GM23338 (cell line): ENCODE measurements around the gene DHRS2. TPM values are rescaled to one million over a fixed set of nuclear protein-coding genes. Genes with fewer than 3 reads are reported as not detected.

Source experiments
- ATAC-seq: fragments of 200-7000 bp; cut with Tn5 transposase; 3 replicates; pipeline ENCODE4 v1.9.1; 2020
- DNase-seq: peaks from one replicate; pipeline ENCODE4 v3.0.0-alpha.2; 2015; ENCODE audit warnings: low spot score
- H2AFZ ChIP-seq: fragments of 200-600 bp; sonication (generic); 2 replicates; pipeline ENCODE4 v1.8.0; 2016; ENCODE audit warnings: antibody characterized with exemption, mild to moderate bottlenecking, moderate library complexity
- H3F3A ChIP-seq: fragments of 200-600 bp; sonication (generic); replicated peaks from 2 replicates; pipeline ENCODE4 v1.8.0; 2017; ENCODE audit warnings: antibody characterized with exemption, mixed run types, low read depth
- H3K27ac ChIP-seq: fragments of 200-600 bp; sonication (generic); 2 replicates; pipeline ENCODE4 v1.6.1; 2016; ENCODE audit warnings: low read depth
- H3K27me3 ChIP-seq: fragments of 200-600 bp; sonication (generic); 2 replicates; pipeline ENCODE4 v1.8.0; 2016; ENCODE audit warnings: mild to moderate bottlenecking, mixed run types, moderate library complexity; ENCODE audit not compliant: insufficient read depth
- H3K36me3 ChIP-seq: fragments of 200-600 bp; sonication (generic); 2 replicates; pipeline ENCODE4 v1.8.0; 2016; ENCODE audit warnings: mild to moderate bottlenecking; ENCODE audit not compliant: insufficient read depth
- H3K4me1 ChIP-seq: fragments of 200-600 bp; sonication (generic); 2 replicates; pipeline ENCODE4 v1.8.0; 2016; ENCODE audit warnings: mild to moderate bottlenecking, moderate library complexity; ENCODE audit not compliant: insufficient read depth
- H3K4me2 ChIP-seq: fragments of 200-600 bp; sonication (generic); 2 replicates; pipeline ENCODE4 v1.7.1; 2017; ENCODE audit warnings: mixed run types
- H3K4me3 ChIP-seq: fragments of 200-600 bp; sonication (generic); 2 replicates; pipeline ENCODE4 v1.6.1; 2016; ENCODE audit warnings: mixed run types
- H3K79me2 ChIP-seq: fragments of 200-600 bp; sonication (generic); replicated peaks from 2 replicates; pipeline ENCODE4 v1.8.0; 2017; ENCODE audit warnings: mild to moderate bottlenecking; ENCODE audit not compliant: insufficient read depth
- H3K9me2 ChIP-seq: fragments of 200-600 bp; sonication (generic); 2 replicates; pipeline ENCODE4 v1.8.0; 2017; ENCODE audit not compliant: insufficient read depth
- H4K20me1 ChIP-seq: fragments of 200-600 bp; sonication (generic); replicated peaks from 2 replicates; pipeline ENCODE4 v1.8.0; 2017; ENCODE audit warnings: mild to moderate bottlenecking; ENCODE audit not compliant: insufficient read depth
- H3K27ac Mint-ChIP-seq: 2 replicates; pipeline ENCODE4 v1.8.0; 2020; ENCODE audit warnings: inconsistent platforms, mild to moderate bottlenecking, moderate library complexity, mixed read lengths
- H3K27me3 Mint-ChIP-seq: 3 replicates; pipeline ENCODE4 v1.8.0; 2022; ENCODE audit warnings: low read depth, mild to moderate bottlenecking, moderate library complexity, mixed read lengths, inconsistent platforms; ENCODE audit not compliant: insufficient read depth, poor library complexity
- H3K36me3 Mint-ChIP-seq: 3 replicates; pipeline ENCODE4 v1.8.0; 2021; ENCODE audit warnings: low read depth, mild to moderate bottlenecking, inconsistent platforms, moderate library complexity, mixed read lengths
- H3K4me1 Mint-ChIP-seq: 3 replicates; pipeline ENCODE4 v1.8.0; 2020; ENCODE audit warnings: mild to moderate bottlenecking, inconsistent platforms, mixed read lengths
- H3K4me3 Mint-ChIP-seq: 3 replicates; pipeline ENCODE4 v1.8.0; 2021; ENCODE audit warnings: moderate library complexity, mild to moderate bottlenecking, inconsistent platforms, mixed read lengths
- H3K9me3 Mint-ChIP-seq: 3 replicates; pipeline ENCODE4 v1.8.0; 2020; ENCODE audit warnings: moderate library complexity, mild to moderate bottlenecking, inconsistent platforms, mixed read lengths
- CREB1 ChIP-seq: fragments of 250-450 bp; sonication (Bioruptor Pico); IDR thresholded peaks from 2 replicates; pipeline ENCODE4 v1.5.0; 2020; ENCODE audit warnings: low read depth, mild to moderate bottlenecking, moderate library complexity
- CTCF ChIP-seq, 2 experiments: fragments of 200-600 bp in 1 of 2; sonication (generic) in 1 of 2; conservative IDR thresholded peaks; 2 replicates each; pipeline versions ENCODE4 v1.5.1 to v1.6.1; 2016 to 2017; ENCODE audit warnings: antibody characterized with exemption in 2 of 2, low read depth in 2 of 2, mild to moderate bottlenecking in 2 of 2, moderate library complexity in 1 of 2
- ETS1 ChIP-seq: IDR thresholded peaks from 2 replicates; pipeline ENCODE4 v1.6.1; 2016; ENCODE audit warnings: antibody characterized with exemption
- EZH2 ChIP-seq: fragments of 200-600 bp; sonication (generic); IDR thresholded peaks from one replicate; pipeline ENCODE4 v1.8.0; 2017; ENCODE audit warnings: antibody characterized with exemption, mild to moderate bottlenecking, low read depth; ENCODE audit not compliant: unreplicated experiment
- EZH2phosphoT487 ChIP-seq: fragments of 200-600 bp; sonication (generic); IDR thresholded peaks from one replicate; pipeline ENCODE4 v1.8.1; 2018; ENCODE audit warnings: antibody characterized with exemption; ENCODE audit not compliant: unreplicated experiment
- JUNB ChIP-seq: IDR thresholded peaks from one replicate; pipeline ENCODE4 v1.6.1; 2016; ENCODE audit warnings: antibody characterized with exemption; ENCODE audit not compliant: unreplicated experiment
- NANOG ChIP-seq: IDR thresholded peaks from 2 replicates; pipeline ENCODE4 v1.6.1; 2016; ENCODE audit warnings: antibody characterized with exemption, borderline replicate concordance
- POLR2AphosphoS5 ChIP-seq: IDR thresholded peaks from 2 replicates; pipeline ENCODE4 v1.6.1; 2016; ENCODE audit warnings: antibody characterized with exemption, low read depth
- REST ChIP-seq: IDR thresholded peaks from one replicate; pipeline ENCODE4 v1.6.1; 2018; ENCODE audit warnings: antibody characterized with exemption; ENCODE audit not compliant: unreplicated experiment
- STAT1 ChIP-seq: IDR thresholded peaks from one replicate; pipeline ENCODE4 v1.6.1; 2016; ENCODE audit warnings: antibody characterized with exemption; ENCODE audit not compliant: unreplicated experiment
- ZNF114 ChIP-seq: fragments of 250-450 bp; sonication (Bioruptor Pico); IDR thresholded peaks from 2 replicates; pipeline ENCODE4 v1.5.0; 2020; ENCODE audit warnings: mild to moderate bottlenecking, moderate library complexity
- ZNF331 ChIP-seq: fragments of 250-450 bp; sonication (Bioruptor Pico); IDR thresholded peaks from 2 replicates; pipeline ENCODE4 v1.5.0; 2020; ENCODE audit warnings: low read depth, mild to moderate bottlenecking, moderate library complexity
- ZNF462 ChIP-seq: fragments of 250-450 bp; sonication (Bioruptor Pico); IDR thresholded peaks from 2 replicates; pipeline ENCODE4 v1.5.0; 2020; ENCODE audit warnings: mild to moderate bottlenecking, moderate library complexity
- polyA plus RNA-seq: library from polyadenylated mRNA; unstranded; fragments of >200 nt; fragmentation: Nextera tagmentation; extraction: Ambion mirVana; gene quantifications from 2 replicates; pipeline ENCODE4 v1.2.1, GENCODE V29; 2016
- total RNA-seq: library from RNA; depleted of rRNA; stranded (reverse); fragments of >200 nt; shearing (Covaris generic); gene quantifications from 2 replicates; pipeline ENCODE4 v1.2.3, GENCODE V29; 2014

Gene DHRS2
- total and polyA plus RNA-seq, 2 experiments from 2014 or later = 0.42 to 0.48 TPM

- H3K27me3 ChIP-seq = no peaks in the 10 kb centered on the region
- no peaks in the 10 kb centered on the region; the same call in 1 of the 2 replicates for H3K4me1 ChIP-seq
- Mint-ChIP-seq H3K27me3 (peaks cover 10% of the 10 kb centered on the region), H3K4me1 (peaks cover 11% of the 10 kb centered on the region; the same call in 2 of the 3 replicates), H3K4me3 (no peak overlapping the region), H3K9me3 (peaks cover 41% of the 10 kb centered on the region), H3K36me3 (peaks cover 16% of the 10 kb centered on the region), H3K27ac (no peak overlapping the region)
- DNase-seq (no peak), ATAC-seq (no peak)
- H3K27ac ChIP-seq = no peak overlapping the region
- no peak overlapping the region for H3K4me3 ChIP-seq
- H2AFZ ChIP-seq = no peak overlapping the region
- H4K20me1 ChIP-seq = no peaks in the 10 kb centered on the region
- no peaks in the 10 kb centered on the region for H3F3A ChIP-seq
- no peak overlapping the region for H3K4me2 ChIP-seq
- no peaks in the 10 kb centered on the region for H3K79me2 ChIP-seq
- no peaks in the 10 kb centered on the region for H3K9me2 ChIP-seq
- H3K36me3 ChIP-seq = no peaks in the 10 kb centered on the region
- no peak for TF ChIP-seq EZH2
- TF ChIP-seq CTCF (conservative IDR thresholded peaks at IDR 0.05; ENCODE audit: low read depth in 2 of 2) = no peak
- TF ChIP-seq NANOG = no peak
- TF ChIP-seq CREB1 = no peak
- no peak for TF ChIP-seq STAT1
- TF ChIP-seq ZNF331 (CRISPR knock-in tag) = no peak
- TF ChIP-seq JUNB = no peak
- no peak for TF ChIP-seq ZNF114
- TF ChIP-seq ETS1 = no peak
- no peak for TF ChIP-seq ZNF462 (CRISPR knock-in tag)
- no peak for TF ChIP-seq POLR2AphosphoS5
- TF ChIP-seq EZH2phosphoT487 = no peak
- no peak for TF ChIP-seq REST
These were observed 8.2 kb upstream of the DHRS2 start for GRCh38 chr14:23627961-23628360.
